K562 (cell line): Measurements from ENCODE around the gene CLDN7. TPM values are rescaled to one million over a fixed set of nuclear protein-coding genes. Genes with fewer than 3 reads are reported as not detected.
A peak's percentile ranks its signal among the peaks of the same experiment; 100 is the strongest.

Source experiments
- FOSL1 ChIP-seq: fragments of 200-800 bp; sonication (Bioruptor generic); conservative IDR thresholded peaks from 2 replicates; pipeline ENCODE4 v1.6.1; 2016; ENCODE audit warnings: missing genetic modification characterization, missing compliant biosample characterization
- GATA2 ChIP-seq: sonication (generic); formaldehyde crosslinking; IDR thresholded peaks from 2 replicates; pipeline ENCODE4 v1.4.0; 2020; ENCODE audit warnings: mild to moderate bottlenecking, missing genetic modification reagents
- PHF20 ChIP-seq: fragments of 450-650 bp; IDR thresholded peaks from 2 replicates; pipeline ENCODE4 v1.6.1; 2018; ENCODE audit not compliant: partially characterized antibody
- SNRNP70 ChIP-seq: fragments of 200-400 bp; formaldehyde crosslinking; optimal IDR thresholded peaks from 2 replicates; pipeline ENCODE3; 2017; ENCODE audit warnings: low read depth, low read length
- SOX6 ChIP-seq: fragments of 450-650 bp; IDR thresholded peaks from 2 replicates; pipeline ENCODE4 v1.6.1; 2014; ENCODE audit warnings: mild to moderate bottlenecking
- SP1 ChIP-seq: sonication (generic); formaldehyde crosslinking; IDR thresholded peaks from 2 replicates; pipeline ENCODE4 v1.8.1; 2022; ENCODE audit warnings: mild to moderate bottlenecking, missing genetic modification reagents
- TBL1XR1 ChIP-seq, 2 experiments: IDR thresholded peaks; 2 replicates each; pipeline ENCODE4 v1.6.1; 2012; ENCODE audit warnings: improper control_type of control experiment in 2 of 2, low read length in 2 of 2, mild to moderate bottlenecking in 1 of 2
- TRIM24 ChIP-seq, 2 experiments: fragments of 450-650 bp; IDR thresholded peaks; 2 replicates each; pipeline ENCODE4 v1.6.1; 2016
- VEZF1 ChIP-seq: fragments of 200-800 bp; sonication (Bioruptor generic); IDR thresholded peaks from 2 replicates; pipeline ENCODE4 v1.6.1; 2017; ENCODE audit warnings: missing genetic modification characterization, missing compliant biosample characterization
- ZFX ChIP-seq: sonication (generic); formaldehyde crosslinking; IDR thresholded peaks from 2 replicates; pipeline ENCODE4 v1.8.0; 2022; ENCODE audit warnings: mild to moderate bottlenecking, missing genetic modification reagents, moderate library complexity
- ZNF197 ChIP-seq: fragments of 200-800 bp; sonication (Bioruptor generic); IDR thresholded peaks from 2 replicates; pipeline ENCODE4 v1.6.1; 2016; ENCODE audit warnings: low read depth, missing genetic modification characterization, missing compliant biosample characterization
- polyA plus RNA-seq, 8 experiments: library from polyadenylated mRNA; depleted of rRNA in 4 of 8; stranded (reverse) in 5 of 8; unstranded in 3 of 8; fragments of >200 nt; fragmentation: Nextera tagmentation in 2 of 8; fragmentation: Illumina TruSeq in 1 of 8; extraction: Ambion mirVana in 2 of 8; extraction: Trizol in 1 of 8; gene quantifications; 2 replicates each; pipeline versions ENCODE4 v1.2.1 to v1.2.3, GENCODE V29; 2011 to 2014; ENCODE audit warnings: inconsistent platforms in 1 of 8, missing spikeins in 1 of 8
- total RNA-seq, 7 experiments: library from RNA; depleted of rRNA in 6 of 7; stranded (reverse); fragments of >200 nt in 6 of 7; fragmentation: Illumina TruSeq in 2 of 7; extraction: Trizol in 2 of 7; gene quantifications; 2 replicates each; pipeline versions ENCODE4 v1.2.1 to v1.2.3, GENCODE V29; 2011 to 2021; ENCODE audit warnings: low replicate concordance in 1 of 7
- TF ChIP-seq, protein P1 (sequence below), 2 experiments: IDR thresholded peaks; 2 replicates each; pipeline ENCODE4 v1.6.1; 2011; ENCODE audit warnings: borderline replicate concordance in 1 of 2, control low read depth in 1 of 2, low read depth in 1 of 2, low read length in 1 of 2, mild to moderate bottlenecking in 1 of 2, mixed read lengths in 1 of 2, moderate library complexity in 1 of 2; ENCODE audit not compliant: insufficient read depth in 1 of 2, insufficient read length in 1 of 2, poor library complexity in 1 of 2, severe bottlenecking in 1 of 2; ENCODE audit errors: extremely low read depth in 1 of 2
- TF ChIP-seq, protein P2 (sequence below): fragments of 450-650 bp; IDR thresholded peaks from 2 replicates; pipeline ENCODE4 v1.6.1; 2016; ENCODE audit warnings: borderline replicate concordance
- TF ChIP-seq, protein P3 (sequence below), 2 experiments: fragments of 450-650 bp; formaldehyde crosslinking in 1 of 2; IDR thresholded peaks; 2 replicates each; pipeline versions ENCODE4 v1.4.0 to v1.6.1; 2014 to 2020; ENCODE audit warnings: mild to moderate bottlenecking in 2 of 2, borderline replicate concordance in 1 of 2, low read depth in 1 of 2

CLDN7 gene
- total and polyA plus RNA-seq, 9 of the 15 experiments (the other 6 are each of a cell fraction or from before 2014, with no cell fraction given): 2.2 to 14.5 (median 7.6) TPM

- TF ChIP-seq, protein P1, sequence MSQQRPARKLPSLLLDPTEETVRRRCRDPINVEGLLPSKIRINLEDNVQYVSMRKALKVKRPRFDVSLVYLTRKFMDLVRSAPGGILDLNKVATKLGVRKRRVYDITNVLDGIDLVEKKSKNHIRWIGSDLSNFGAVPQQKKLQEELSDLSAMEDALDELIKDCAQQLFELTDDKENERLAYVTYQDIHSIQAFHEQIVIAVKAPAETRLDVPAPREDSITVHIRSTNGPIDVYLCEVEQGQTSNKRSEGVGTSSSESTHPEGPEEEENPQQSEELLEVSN (IDR thresholded peaks at IDR 0.05; ENCODE audit: borderline replicate concordance in 1 of 2, extremely low read depth in 1 of 2, insufficient read depth in 1 of 2, insufficient read length in 1 of 2, low read depth in 1 of 2, low read length in 1 of 2, poor library complexity in 1 of 2, severe bottlenecking in 1 of 2): peak; percentile 16 to 33
- TF ChIP-seq TBL1XR1 (IDR thresholded peaks at IDR 0.05; ENCODE audit: low read length in 2 of 2) (peak in 1 of 2 experiments; percentile 8; a peak in 1 of 4 replicates), SP1 (peak; percentile 87), ZNF197 (no peak), ZFX (CRISPR knock-in tag) (no peak), SNRNP70 (no peak), FOSL1 (tag) (0 out of 2 replicates have a peak, but pooled peaks have one; percentile 32), VEZF1 (CRISPR knock-in tag) (peak; percentile 90), PHF20 (peak; percentile 88), TRIM24 (IDR thresholded peaks at IDR 0.05) (peak in 1 of 2 experiments; percentile 53; a peak in 2 of 4 replicates), SOX6 (peak; percentile 57; the same call in 1 of the 2 replicates), GATA2 (no peak)
- TF ChIP-seq, protein P2, sequence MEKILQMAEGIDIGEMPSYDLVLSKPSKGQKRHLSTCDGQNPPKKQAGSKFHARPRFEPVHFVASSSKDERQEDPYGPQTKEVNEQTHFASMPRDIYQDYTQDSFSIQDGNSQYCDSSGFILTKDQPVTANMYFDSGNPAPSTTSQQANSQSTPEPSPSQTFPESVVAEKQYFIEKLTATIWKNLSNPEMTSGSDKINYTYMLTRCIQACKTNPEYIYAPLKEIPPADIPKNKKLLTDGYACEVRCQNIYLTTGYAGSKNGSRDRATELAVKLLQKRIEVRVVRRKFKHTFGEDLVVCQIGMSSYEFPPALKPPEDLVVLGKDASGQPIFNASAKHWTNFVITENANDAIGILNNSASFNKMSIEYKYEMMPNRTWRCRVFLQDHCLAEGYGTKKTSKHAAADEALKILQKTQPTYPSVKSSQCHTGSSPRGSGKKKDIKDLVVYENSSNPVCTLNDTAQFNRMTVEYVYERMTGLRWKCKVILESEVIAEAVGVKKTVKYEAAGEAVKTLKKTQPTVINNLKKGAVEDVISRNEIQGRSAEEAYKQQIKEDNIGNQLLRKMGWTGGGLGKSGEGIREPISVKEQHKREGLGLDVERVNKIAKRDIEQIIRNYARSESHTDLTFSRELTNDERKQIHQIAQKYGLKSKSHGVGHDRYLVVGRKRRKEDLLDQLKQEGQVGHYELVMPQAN: peak; percentile 96
- TF ChIP-seq, protein P3, sequence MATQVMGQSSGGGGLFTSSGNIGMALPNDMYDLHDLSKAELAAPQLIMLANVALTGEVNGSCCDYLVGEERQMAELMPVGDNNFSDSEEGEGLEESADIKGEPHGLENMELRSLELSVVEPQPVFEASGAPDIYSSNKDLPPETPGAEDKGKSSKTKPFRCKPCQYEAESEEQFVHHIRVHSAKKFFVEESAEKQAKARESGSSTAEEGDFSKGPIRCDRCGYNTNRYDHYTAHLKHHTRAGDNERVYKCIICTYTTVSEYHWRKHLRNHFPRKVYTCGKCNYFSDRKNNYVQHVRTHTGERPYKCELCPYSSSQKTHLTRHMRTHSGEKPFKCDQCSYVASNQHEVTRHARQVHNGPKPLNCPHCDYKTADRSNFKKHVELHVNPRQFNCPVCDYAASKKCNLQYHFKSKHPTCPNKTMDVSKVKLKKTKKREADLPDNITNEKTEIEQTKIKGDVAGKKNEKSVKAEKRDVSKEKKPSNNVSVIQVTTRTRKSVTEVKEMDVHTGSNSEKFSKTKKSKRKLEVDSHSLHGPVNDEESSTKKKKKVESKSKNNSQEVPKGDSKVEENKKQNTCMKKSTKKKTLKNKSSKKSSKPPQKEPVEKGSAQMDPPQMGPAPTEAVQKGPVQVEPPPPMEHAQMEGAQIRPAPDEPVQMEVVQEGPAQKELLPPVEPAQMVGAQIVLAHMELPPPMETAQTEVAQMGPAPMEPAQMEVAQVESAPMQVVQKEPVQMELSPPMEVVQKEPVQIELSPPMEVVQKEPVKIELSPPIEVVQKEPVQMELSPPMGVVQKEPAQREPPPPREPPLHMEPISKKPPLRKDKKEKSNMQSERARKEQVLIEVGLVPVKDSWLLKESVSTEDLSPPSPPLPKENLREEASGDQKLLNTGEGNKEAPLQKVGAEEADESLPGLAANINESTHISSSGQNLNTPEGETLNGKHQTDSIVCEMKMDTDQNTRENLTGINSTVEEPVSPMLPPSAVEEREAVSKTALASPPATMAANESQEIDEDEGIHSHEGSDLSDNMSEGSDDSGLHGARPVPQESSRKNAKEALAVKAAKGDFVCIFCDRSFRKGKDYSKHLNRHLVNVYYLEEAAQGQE (IDR thresholded peaks at IDR 0.05; ENCODE audit: borderline replicate concordance): peak; percentile 72
- TF ChIP-seq, protein P3 (CRISPR knock-in tag; IDR thresholded peaks at IDR 0.05; ENCODE audit: low read depth): no peak
Observed at GRCh38 chr17:7242717-7243452, 19.4 kb downstream of the CLDN7 start (continued).
